Peyer's patch (tissue), 4 donors: ENCODE results near the gene LRGUK. TPM values are rescaled to one million over a fixed set of nuclear protein-coding genes. Genes with fewer than 3 reads are reported as not detected.

Source experiments
- DNase-seq, 3 donors: peaks; one replicate each; pipeline ENCODE4 v3.0.0-alpha.2; 2017 to 2019
- H3K27ac ChIP-seq, 4 donors: fragments of 200-600 bp; sonication (generic); one replicate each; pipeline ENCODE4 v1.5.1; 2016 to 2019
- H3K27me3 ChIP-seq, 2 donors: fragments of 200-600 bp; sonication (generic); one replicate each; pipeline ENCODE4 v1.5.1; 2019
- H3K36me3 ChIP-seq, 3 donors: fragments of 200-600 bp; sonication (generic); one replicate each; pipeline ENCODE4 v1.5.1; 2016 to 2019
- H3K4me1 ChIP-seq, 4 donors: fragments of 200-600 bp; sonication (generic); one replicate each; pipeline ENCODE4 v1.5.1; 2016 to 2019
- H3K4me3 ChIP-seq, 4 donors: fragments of 200-600 bp; sonication (generic); 1 replicate in 3 of 4; 2 replicates in 1 of 4; pipeline ENCODE4 v1.5.1; 2016 to 2019; ENCODE audit warnings: mild to moderate bottlenecking in 1 of 4
- H3K9me3 ChIP-seq, 4 donors: fragments of 200-600 bp; sonication (generic); one replicate each; pipeline ENCODE4 v1.5.1; 2016 to 2019; ENCODE audit warnings: mild to moderate bottlenecking in 1 of 4
- POLR2A ChIP-seq, 2 donors: fragments of 450-650 bp; IDR thresholded peaks; one replicate each; pipeline ENCODE4 v1.5.1; 2017; ENCODE audit warnings: antibody characterized with exemption in 2 of 2, mild to moderate bottlenecking in 2 of 2, moderate library complexity in 2 of 2
- total RNA-seq, 4 donors: library from RNA; depleted of rRNA; stranded (reverse); fragments of >200 nt; gene quantifications; one replicate each; pipeline ENCODE4 v1.1.0, GENCODE V29; 2016
- TF ChIP-seq, protein P1 (sequence below), 6 experiments: fragments of 450-650 bp in 4 of 6; fragments of 200-600 bp in 2 of 6; sonication (generic) in 1 of 6; IDR thresholded peaks; one replicate each; pipeline ENCODE4 v1.5.1; 2017 to 2019; ENCODE audit warnings: antibody characterized with exemption in 6 of 6, mild to moderate bottlenecking in 3 of 6, moderate library complexity in 1 of 6

LRGUK gene
- total RNA-seq, 4 donors from 2014 or later: 0.40 to 3.3 (median 1.0) TPM

DNA sequence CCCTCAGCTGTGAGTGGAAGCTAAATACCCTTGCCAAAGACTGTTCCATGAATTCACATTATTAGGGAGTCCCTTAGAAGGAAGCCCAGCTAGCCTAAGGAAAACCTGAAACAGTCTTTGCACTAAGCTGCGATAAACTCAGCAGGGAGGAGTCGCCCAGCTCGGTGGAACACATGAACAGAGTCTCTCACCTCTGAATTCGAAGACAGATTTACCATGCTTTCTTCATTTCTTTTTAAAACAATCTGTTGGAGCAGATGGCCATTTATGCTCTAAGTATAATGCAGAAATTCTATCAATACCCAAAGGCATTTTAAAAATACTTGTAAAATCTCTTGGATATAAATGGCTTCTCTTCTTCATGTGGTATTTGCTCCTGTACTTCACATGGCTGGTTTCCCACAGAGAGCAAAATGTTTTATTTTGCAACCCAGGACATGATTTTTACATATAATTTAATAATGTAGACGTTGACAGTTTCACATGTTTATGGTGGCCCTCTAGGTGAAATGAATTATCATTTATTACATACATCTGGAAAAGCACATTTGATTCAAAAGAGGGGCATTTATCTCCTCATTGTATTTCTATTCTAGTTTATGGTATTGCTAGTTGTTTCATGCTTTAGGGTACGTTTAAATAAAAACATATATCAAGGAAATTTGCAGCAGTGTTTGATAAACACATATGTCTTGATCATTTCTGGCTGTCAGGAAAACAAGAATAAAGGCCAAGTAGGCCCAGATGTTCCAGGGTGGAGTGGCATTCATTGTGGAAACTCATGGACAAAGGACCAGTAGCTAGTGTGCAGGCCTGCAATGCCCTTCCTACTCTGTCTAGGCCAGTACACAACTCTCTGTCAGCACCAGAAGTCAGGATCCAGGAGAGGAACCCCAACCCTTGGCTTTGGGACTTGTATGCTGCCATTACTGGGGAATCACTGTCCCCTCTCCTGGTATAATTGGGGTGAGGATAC lies 52.2 kb downstream of the LRGUK start:
- Histone ChIP-seq H3K27me3 (no peaks in the 10 kb centered on the region), H3K4me1 (no peaks in the 10 kb centered on the region), H3K4me3 (no peak overlapping the region), H3K27ac (no peak overlapping the region), H3K9me3 (no peaks in the 10 kb centered on the region), H3K36me3 (no peaks in the 10 kb centered on the region)
- TF ChIP-seq, protein P1, sequence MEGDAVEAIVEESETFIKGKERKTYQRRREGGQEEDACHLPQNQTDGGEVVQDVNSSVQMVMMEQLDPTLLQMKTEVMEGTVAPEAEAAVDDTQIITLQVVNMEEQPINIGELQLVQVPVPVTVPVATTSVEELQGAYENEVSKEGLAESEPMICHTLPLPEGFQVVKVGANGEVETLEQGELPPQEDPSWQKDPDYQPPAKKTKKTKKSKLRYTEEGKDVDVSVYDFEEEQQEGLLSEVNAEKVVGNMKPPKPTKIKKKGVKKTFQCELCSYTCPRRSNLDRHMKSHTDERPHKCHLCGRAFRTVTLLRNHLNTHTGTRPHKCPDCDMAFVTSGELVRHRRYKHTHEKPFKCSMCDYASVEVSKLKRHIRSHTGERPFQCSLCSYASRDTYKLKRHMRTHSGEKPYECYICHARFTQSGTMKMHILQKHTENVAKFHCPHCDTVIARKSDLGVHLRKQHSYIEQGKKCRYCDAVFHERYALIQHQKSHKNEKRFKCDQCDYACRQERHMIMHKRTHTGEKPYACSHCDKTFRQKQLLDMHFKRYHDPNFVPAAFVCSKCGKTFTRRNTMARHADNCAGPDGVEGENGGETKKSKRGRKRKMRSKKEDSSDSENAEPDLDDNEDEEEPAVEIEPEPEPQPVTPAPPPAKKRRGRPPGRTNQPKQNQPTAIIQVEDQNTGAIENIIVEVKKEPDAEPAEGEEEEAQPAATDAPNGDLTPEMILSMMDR (IDR thresholded peaks at IDR 0.05): no peak
- no peak for TF ChIP-seq POLR2A (IDR thresholded peaks at IDR 0.05)
- DNase-seq: no peak

DNA sequence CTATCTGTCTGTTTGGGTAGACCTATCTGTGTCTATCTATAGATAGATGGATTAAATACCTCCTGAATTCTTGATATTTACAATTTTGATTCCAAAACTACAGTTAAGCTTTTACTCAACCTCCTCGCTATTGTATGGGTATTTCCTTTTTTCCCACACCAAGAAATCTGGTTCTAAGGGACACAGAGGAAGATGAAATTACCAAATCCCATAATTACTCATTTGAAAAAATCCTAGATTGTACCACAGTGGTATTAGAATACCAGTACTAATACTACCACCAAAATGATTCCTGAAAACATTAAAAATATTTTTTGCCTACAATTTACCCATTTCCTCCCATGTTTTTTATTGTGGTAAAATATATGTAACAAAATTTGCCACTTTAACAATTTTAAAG lies 53.2 kb downstream of the LRGUK start:
- no peak for TF ChIP-seq POLR2A (IDR thresholded peaks at IDR 0.05)
- TF ChIP-seq, protein P1 (IDR thresholded peaks at IDR 0.05): no peak
- no peaks in the 10 kb centered on the region for H3K36me3 ChIP-seq
- H3K27me3 ChIP-seq: no peaks in the 10 kb centered on the region
- no peak overlapping the region for H3K27ac ChIP-seq
- no peak overlapping the region for H3K4me3 ChIP-seq
- H3K4me1 ChIP-seq: no peaks in the 10 kb centered on the region
- H3K9me3 ChIP-seq: no peaks in the 10 kb centered on the region
- no peak for DNase-seq

DNA sequence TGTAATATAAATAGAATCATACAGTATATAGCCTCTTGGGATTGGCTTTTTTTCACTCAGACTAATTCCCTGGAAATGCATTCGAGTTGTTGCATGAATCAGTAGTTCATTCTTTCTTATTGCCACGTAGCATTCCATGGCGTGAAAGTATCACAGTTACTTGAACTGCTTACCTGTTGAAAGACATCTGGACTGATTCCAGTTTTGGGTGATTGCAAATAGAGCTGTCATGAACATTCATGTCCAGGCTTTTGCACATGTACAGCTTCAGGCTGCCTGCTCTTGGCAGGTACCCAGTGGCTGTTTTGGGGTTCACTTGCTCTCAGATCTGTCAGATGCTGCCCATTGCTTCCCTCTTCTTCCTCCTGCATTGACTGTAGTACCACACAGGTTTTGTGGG lies 54.9 kb downstream of the LRGUK start:
- no peaks in the 10 kb centered on the region for H3K9me3 ChIP-seq
- DNase-seq: no peak
- no peaks in the 10 kb centered on the region for H3K36me3 ChIP-seq
- no peaks in the 10 kb centered on the region for H3K4me1 ChIP-seq
- no peaks in the 10 kb centered on the region for H3K27me3 ChIP-seq
- H3K4me3 ChIP-seq: no peak overlapping the region
- H3K27ac ChIP-seq: no peak overlapping the region
- TF ChIP-seq, protein P1 (IDR thresholded peaks at IDR 0.05): no peak
- TF ChIP-seq POLR2A (IDR thresholded peaks at IDR 0.05): no peak

DNA sequence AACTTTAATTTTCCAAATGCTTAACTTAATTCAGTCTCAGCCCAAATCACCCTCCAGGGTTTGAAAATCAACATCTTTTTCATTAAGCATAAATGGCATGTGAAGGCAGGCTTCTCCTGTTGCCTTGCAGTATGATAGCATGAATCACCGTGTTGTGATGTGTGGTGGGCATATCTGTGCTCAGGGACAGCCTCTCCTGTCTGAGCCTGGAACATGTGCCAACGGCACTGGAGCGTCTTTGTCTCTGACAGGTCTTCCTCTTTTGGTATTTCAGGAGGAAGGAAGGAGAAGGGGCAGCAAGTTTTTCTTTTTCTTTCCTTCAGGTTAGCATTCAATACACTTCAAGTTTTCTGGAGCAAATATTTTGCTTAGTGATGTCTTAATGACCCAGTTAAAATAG lies 57.6 kb downstream of the LRGUK start:
- Histone ChIP-seq H3K27me3 (no peaks in the 10 kb centered on the region), H3K4me3 (no peak overlapping the region), H3K9me3 (no peaks in the 10 kb centered on the region), H3K4me1 (no peaks in the 10 kb centered on the region), H3K36me3 (no peaks in the 10 kb centered on the region), H3K27ac (no peak overlapping the region)
- DNase-seq: no peak
- TF ChIP-seq, protein P1 (IDR thresholded peaks at IDR 0.05): no peak
- no peak for TF ChIP-seq POLR2A (IDR thresholded peaks at IDR 0.05)

DNA sequence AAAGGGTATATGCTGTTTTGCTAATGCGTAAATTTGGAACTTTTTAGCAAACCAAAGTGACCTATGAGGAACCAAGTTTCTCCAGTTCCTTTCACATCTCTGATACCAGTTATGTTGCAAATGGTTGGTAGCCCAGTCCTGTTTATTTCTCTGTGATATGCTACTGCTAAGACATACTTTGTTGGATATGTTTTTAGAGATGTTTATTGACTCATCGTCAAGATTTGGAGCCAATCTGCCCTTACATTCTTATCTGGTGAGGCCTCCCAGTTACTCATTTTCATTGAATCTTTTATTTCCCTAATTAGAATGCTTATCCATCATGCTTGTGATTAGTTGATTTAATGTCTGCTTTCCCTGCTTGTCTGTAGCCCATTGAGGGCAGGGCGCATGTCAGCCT lies 58.9 kb downstream of the LRGUK start:
- H3K27ac ChIP-seq: no peak overlapping the region
- no peak overlapping the region for H3K4me3 ChIP-seq
- no peak for DNase-seq
- no peaks in the 10 kb centered on the region for H3K9me3 ChIP-seq
- no peaks in the 10 kb centered on the region for H3K4me1 ChIP-seq
- no peaks in the 10 kb centered on the region for H3K27me3 ChIP-seq
- no peaks in the 10 kb centered on the region for H3K36me3 ChIP-seq
- TF ChIP-seq, protein P1 (IDR thresholded peaks at IDR 0.05): no peak
- TF ChIP-seq POLR2A (IDR thresholded peaks at IDR 0.05): no peak
